GM19467 (cell line): ENCODE data around the gene CACNA1H.
"Not testable (repeated sequence)": the region's sequence is repeated elsewhere in the genome, so short reads cannot be mapped to it uniquely, and the experiment has no call there.

Source experiments
- ATAC-seq: cut with Tn5 transposase; IDR thresholded peaks from one replicate; pipeline ENCODE4 v1.9.1; 2021; ENCODE audit warnings: mild to moderate bottlenecking, moderate library complexity; ENCODE audit not compliant: unreplicated experiment

The CACNA1H gene

GRCh38 chr16:1262210-1262845, 109.4 kb downstream of the CACNA1H start:
- no peak for ATAC-seq

GRCh38 chr16:1262846-1263221, 109.9 kb downstream of the CACNA1H start:
- ATAC-seq = no peak

- ATAC-seq = no peak
These were observed 110.9 kb downstream of the CACNA1H start for GRCh38 chr16:1263591-1264344.

- no peak for ATAC-seq
These were observed 111.6 kb downstream of the CACNA1H start for GRCh38 chr16:1264345-1265089.

GRCh38 chr16:1265090-1265630, 112.3 kb downstream of the CACNA1H start:
- ATAC-seq = no peak

- ATAC-seq = no peak
These were observed 112.9 kb downstream of the CACNA1H start for GRCh38 chr16:1265826-1266225.

- not testable (repeated sequence) for ATAC-seq
These were observed 116.5 kb downstream of the CACNA1H start for GRCh38 chr16:1269418-1269817.

GRCh38 chr16:1271380-1271723, 118.4 kb downstream of the CACNA1H start:
- no peak for ATAC-seq
